AG08396 (cell line): ENCODE results near the gene ZSCAN5B.
A peak's percentile ranks its signal among the peaks of the same experiment; 100 is the strongest.
"Not testable (repeated sequence)": the region's sequence is repeated elsewhere in the genome, so short reads cannot be mapped to it uniquely, and the experiment has no call there.

Experiments
- DNase-seq: peaks from one replicate; pipeline ENCODE4 v3.0.0; 2012; ENCODE audit warnings: low spot score, mixed read lengths

The ZSCAN5B gene

GRCh38 chr19:56176310-56176709, 21.3 kb downstream of the ZSCAN5B start:
- not testable (repeated sequence) for DNase-seq

- DNase-seq: not testable (repeated sequence)
Measured at GRCh38 chr19:56175861-56176307, 21.7 kb downstream of the ZSCAN5B start, which contains the start of gene GALP. Gene GALP (plus strand): TSS chr19:56176008. CDS start chr19:56177109, 1,101 bp downstream.

- DNase-seq: no peak
Measured at GRCh38 chr19:56174550-56174949, 23.0 kb downstream of the ZSCAN5B start.

- DNase-seq: no peak
Measured at GRCh38 chr19:56174086-56174485, 23.5 kb downstream of the ZSCAN5B start.

GRCh38 chr19:56170261-56170660, 27.3 kb downstream of the ZSCAN5B start:
- no peak for DNase-seq

GRCh38 chr19:56167064-56167578, 30.5 kb downstream of the ZSCAN5B start:
- no peak for DNase-seq

- DNase-seq: no peak
Measured at GRCh38 chr19:56163097-56163496, 34.5 kb downstream of the ZSCAN5B start.

- DNase-seq: no peak
Measured at GRCh38 chr19:56162258-56162657, 35.3 kb downstream of the ZSCAN5B start.

GRCh38 chr19:56161534-56161933, 36.0 kb downstream of the ZSCAN5B start:
- DNase-seq: no peak

GRCh38 chr19:56159622-56160271, 37.8 kb downstream of the ZSCAN5B start:
- DNase-seq: no peak

- no peak for DNase-seq
Measured at GRCh38 chr19:56159009-56159559, 38.5 kb downstream of the ZSCAN5B start.

- no peak for DNase-seq
Measured at GRCh38 chr19:56158170-56158757, 39.3 kb downstream of the ZSCAN5B start.

- DNase-seq: no peak
Measured at GRCh38 chr19:56156768-56157167, 40.8 kb downstream of the ZSCAN5B start.

- DNase-seq: peak; percentile 50
Measured at GRCh38 chr19:56155124-56155687, 42.4 kb downstream of the ZSCAN5B start.

GRCh38 chr19:56153507-56153906, 44.1 kb downstream of the ZSCAN5B start:
- DNase-seq: no peak

- DNase-seq: no peak
Measured at GRCh38 chr19:56152644-56153043, 44.9 kb downstream of the ZSCAN5B start.

- DNase-seq: no peak
Measured at GRCh38 chr19:56150358-56150757, 47.2 kb downstream of the ZSCAN5B start.

- no peak for DNase-seq
Measured at GRCh38 chr19:56149656-56150038, 47.9 kb downstream of the ZSCAN5B start.

- DNase-seq: not testable (repeated sequence)
Measured at GRCh38 chr19:56148955-56149655, 48.5 kb downstream of the ZSCAN5B start.

- no peak for DNase-seq
Measured at GRCh38 chr19:56148096-56148495, 49.5 kb downstream of the ZSCAN5B start.

GRCh38 chr19:56147307-56147706, 50.3 kb downstream of the ZSCAN5B start:
- no peak for DNase-seq

- DNase-seq: no peak
Measured at GRCh38 chr19:56146904-56147303, 50.7 kb downstream of the ZSCAN5B start.
